Endothelial cell of umbilical vein (primary cell): Measurements from ENCODE around the gene THRSP. TPM values are rescaled to one million over a fixed set of nuclear protein-coding genes. Genes with fewer than 3 reads are reported as not detected.
"Not testable (repeated sequence)": the region's sequence is repeated elsewhere in the genome, so short reads cannot be mapped to it uniquely, and the experiment has no call there.

Experiments
- BruUV-seq: library from RNA; stranded (reverse); fragments of 400-500 nt; replicated peaks from 2 replicates; lab custom pipeline; 2021; lab: Mats Ljungman, UMichigan
- CTCF ChIA-PET: fragments of 300-600, 350-600 bp; sonication (Branson Sonifier 250); formaldehyde crosslinking; loops from one replicate; lab custom pipeline; 2021; ENCODE audit warnings: antibody characterized with exemption, inconsistent platforms; lab: Charles Lee
- POLR2A ChIA-PET: fragments of 300-600, 350-600 bp; sonication (Branson Sonifier 250); formaldehyde crosslinking; loops from one replicate; lab custom pipeline; 2021; ENCODE audit warnings: antibody characterized with exemption, inconsistent platforms; lab: Charles Lee
- DNase-seq: peaks from one replicate; pipeline ENCODE4 v3.0.0-alpha.2; 2011; ENCODE audit warnings: low read depth, low spot score
- FAIRE-seq: peaks from 2 replicates; lab custom pipeline; 2011; peaks lifted over from hg19 to GRCh38; lab: Jason Lieb, UNC
- H2AFZ ChIP-seq: 2 replicates; pipeline ENCODE4 v1.6.0; 2012; ENCODE audit warnings: low read depth, low read length, control low read depth, inconsistent platforms
- H3K27ac ChIP-seq: 2 replicates; pipeline ENCODE4 v1.5.1; 2011; ENCODE audit warnings: low read depth, mild to moderate bottlenecking, control low read depth, low read length, moderate library complexity; ENCODE audit not compliant: insufficient read depth
- H3K27me3 ChIP-seq, 2 experiments: 2 replicates each; pipeline versions ENCODE4 v1.6.0 to v1.6.1; 2011; ENCODE audit warnings: low read length in 2 of 2, mixed read lengths in 1 of 2; ENCODE audit not compliant: control insufficient read depth in 2 of 2, insufficient read depth in 2 of 2
- H3K36me3 ChIP-seq, 2 experiments: 2 replicates in 1 of 2; 3 replicates in 1 of 2; pipeline ENCODE4 v1.5.1; 2011; ENCODE audit warnings: low read length in 2 of 2, mild to moderate bottlenecking in 1 of 2, moderate library complexity in 1 of 2; ENCODE audit not compliant: control insufficient read depth in 2 of 2, insufficient read depth in 2 of 2; ENCODE audit errors: extremely low read depth in 1 of 2
- H3K4me1 ChIP-seq: 3 replicates; pipeline ENCODE4 v1.5.1; 2011; ENCODE audit warnings: mild to moderate bottlenecking, low read length; ENCODE audit not compliant: control insufficient read depth, insufficient read depth; ENCODE audit errors: extremely low read depth
- H3K4me2 ChIP-seq: 2 replicates; pipeline ENCODE4 v1.6.1; 2011; ENCODE audit warnings: low read length, control low read depth, mixed read lengths; ENCODE audit not compliant: insufficient read depth
- H3K4me3 ChIP-seq, 3 experiments: fragments of 200-600 bp in 1 of 3; sonication (generic), shearing (Covaris generic) in 1 of 3; replicated peaks in 1 of 3; 2 replicates each; pipeline ENCODE4 v1.5.1; 2011 to 2016; ENCODE audit warnings: control low read depth in 3 of 3, low read length in 3 of 3, mild to moderate bottlenecking in 2 of 3, inconsistent platforms in 1 of 3, low read depth in 1 of 3, moderate library complexity in 1 of 3; ENCODE audit not compliant: insufficient read depth in 1 of 3
- H3K79me2 ChIP-seq: 2 replicates; pipeline ENCODE4 v1.6.0; 2012; ENCODE audit warnings: low read length, inconsistent platforms; ENCODE audit not compliant: control insufficient read depth, insufficient read depth
- H3K9ac ChIP-seq: replicated peaks from 2 replicates; pipeline ENCODE3; 2011; ENCODE audit warnings: low read length, control low read depth; ENCODE audit not compliant: insufficient read depth; ENCODE audit errors: extremely low read depth
- H3K9me1 ChIP-seq: replicated peaks from 3 replicates; pipeline ENCODE4 v1.6.0; 2011; ENCODE audit warnings: mild to moderate bottlenecking, low read length; ENCODE audit not compliant: control insufficient read depth, insufficient read depth; ENCODE audit errors: extremely low read depth
- H3K9me3 ChIP-seq: replicated peaks from 2 replicates; pipeline ENCODE4 v1.5.1; 2012; ENCODE audit warnings: low read length, inconsistent platforms; ENCODE audit not compliant: control insufficient read depth, insufficient read depth
- H4K20me1 ChIP-seq: replicated peaks from 2 replicates; pipeline ENCODE3; 2011; ENCODE audit warnings: mild to moderate bottlenecking, low read length; ENCODE audit not compliant: control insufficient read depth, insufficient read depth; ENCODE audit errors: extremely low read depth
- CTCF ChIP-seq, 2 donors: IDR thresholded peaks; 1 replicate in 1 of 2; 2 replicates in 1 of 2; pipeline ENCODE4 v1.5.1; 2011; ENCODE audit warnings: low read length in 2 of 2, mild to moderate bottlenecking in 2 of 2, moderate library complexity in 2 of 2, control low read depth in 1 of 2, inconsistent platforms in 1 of 2, low read depth in 1 of 2; ENCODE audit not compliant: insufficient read depth in 1 of 2; ENCODE audit errors: extremely low read depth in 1 of 2
- POLR2AphosphoS5 ChIP-seq: IDR thresholded peaks from 2 replicates; pipeline ENCODE4 v1.6.1; 2012; ENCODE audit warnings: low read depth, mild to moderate bottlenecking, control low read depth, low read length, moderate library complexity; ENCODE audit not compliant: insufficient read depth
- dilution Hi-C: fragments of 300-500 bp; cut with MboI; formaldehyde crosslinking; loops from one replicate; pipeline ENCODE4 v1.15.0; 2019; ENCODE audit warnings: low sequenced_read_pairs; ENCODE audit not compliant: extremely low pct_ligation_motif_present
- intact Hi-C: fragments of 100-400 bp; cut with micrococcal nuclease; formaldehyde crosslinking; loops from one replicate; pipeline ENCODE4 v1.10.0; 2022
- polyA plus RNA-seq, 4 experiments: library from polyadenylated mRNA; depleted of rRNA in 3 of 4; stranded (reverse) in 3 of 4; unstranded in 1 of 4; fragments of >200 nt; gene quantifications; 2 replicates each; pipeline versions ENCODE4 v1.2.1 to v1.2.3, GENCODE V29; 2011 to 2012; ENCODE audit warnings: missing spikeins in 1 of 4
- total RNA-seq: library from RNA; stranded (reverse); gene quantifications from 2 replicates; pipeline ENCODE4 v1.2.3, GENCODE V29; 2021

The THRSP gene
- total and polyA plus RNA-seq, 2 donors (not counting 3 experiments of a cell fraction or from before 2014, with no cell fraction given), result not detected

GRCh38 chr11:78040691-78041379 is 22.8 kb upstream of the THRSP start:
- no peak overlapping the region for H3K4me2 ChIP-seq
- BruUV-seq, result TSS peak; percentile 72
- H3K9ac ChIP-seq, result no peak overlapping the region
- H3K27ac ChIP-seq, result peak overlapping the region; percentile 92
- DNase-seq (no peak), FAIRE-seq (no peak)
- H3K27me3 ChIP-seq, result no peaks in the 10 kb centered on the region
- no peaks in the 10 kb centered on the region for H3K79me2 ChIP-seq
- peak overlapping the region; percentile 70 for H2AFZ ChIP-seq
- no peaks in the 10 kb centered on the region for H3K9me3 ChIP-seq
- dilution Hi-C loops, result no loop called here
- intact Hi-C loops, result no loop called here
- no peaks in the 10 kb centered on the region for H3K9me1 ChIP-seq
- TF ChIP-seq POLR2AphosphoS5 (peak; percentile 24), CTCF (IDR thresholded peaks at IDR 0.05; ENCODE audit: extremely low read depth in 1 of 2, insufficient read depth in 1 of 2, low read depth in 1 of 2, low read length in 2 of 2) (no peak)
- H3K36me3 ChIP-seq, result no peaks in the 10 kb centered on the region
- H4K20me1 ChIP-seq, result no peaks in the 10 kb centered on the region
- ChIA-PET POLR2A (interaction anchor here (0.6 kb wide), 1 partner anchor 47 kb away, joined by 4 read pairs; the partner anchor contains the start of gene INTS4), CTCF (interaction anchor here (1.3 to 1.8 kb wide), 2 partner anchors 41 to 279 kb away, joined by 3 to 5 read pairs; no protein-coding TSS in a partner anchor)
- no peak overlapping the region for H3K4me3 ChIP-seq
- H3K4me1 ChIP-seq, result peaks cover 23% of the 10 kb centered on the region

- H3K4me3 ChIP-seq, H3K9me1 ChIP-seq, FAIRE-seq, dilution Hi-C loops, BruUV-seq, H3K27ac ChIP-seq, H3K9ac ChIP-seq, DNase-seq, H2AFZ ChIP-seq, H4K20me1 ChIP-seq, H3K27me3 ChIP-seq, H3K79me2 ChIP-seq, H3K9me3 ChIP-seq, H3K4me2 ChIP-seq, H3K36me3 ChIP-seq, intact Hi-C loops: not testable (repeated sequence)
- ChIA-PET CTCF (interaction anchor here (1.3 kb wide), 1 partner anchor 279 kb away, joined by 3 read pairs; no protein-coding TSS in a partner anchor), POLR2A (interaction anchor here (0.6 kb wide), 1 partner anchor 47 kb away, joined by 4 read pairs; the partner anchor contains the start of gene INTS4)
- H3K4me1 ChIP-seq, result peaks cover 26% of the 10 kb centered on the region
Observed at GRCh38 chr11:78041380-78041719, 22.3 kb upstream of the THRSP start.
